Heart right ventricle (tissue), 16 donors: ENCODE data around the gene RPRD1A. TPM values are rescaled to one million over a fixed set of nuclear protein-coding genes. Genes with fewer than 3 reads are reported as not detected.

Source experiments
- ATAC-seq, 8 donors: fragments of 200-7000 bp; cut with Tn5 transposase; one replicate each; pipeline ENCODE4 v1.9.1; 2020; ENCODE audit warnings: mild to moderate bottlenecking in 8 of 8, moderate library complexity in 8 of 8, moderate number of reproducible peaks in 1 of 8
- DNase-seq, 2 donors: peaks; one replicate each; pipeline ENCODE4 v3.0.0-alpha.2; 2020
- H3K27ac ChIP-seq, 10 donors: fragments of 200-600 bp; sonication (generic) in 2 of 10; one replicate each; pipeline versions ENCODE4 v1.5.0 to v1.8.0; 2020 to 2022; ENCODE audit warnings: mild to moderate bottlenecking in 3 of 10
- H3K27me3 ChIP-seq, 7 donors: fragments of 200-600 bp; one replicate each; pipeline ENCODE4 v1.8.0; 2021 to 2022; ENCODE audit warnings: mild to moderate bottlenecking in 2 of 7
- H3K36me3 ChIP-seq, 9 donors: fragments of 200-600 bp; sonication (generic) in 1 of 9; one replicate each; pipeline versions ENCODE4 v1.5.0 to v1.8.0; 2020 to 2022; ENCODE audit warnings: mild to moderate bottlenecking in 2 of 9
- H3K4me1 ChIP-seq, 9 donors: fragments of 200-600 bp; sonication (generic) in 1 of 9; one replicate each; pipeline versions ENCODE4 v1.5.0 to v1.8.0; 2020 to 2022; ENCODE audit warnings: mild to moderate bottlenecking in 4 of 9
- H3K4me3 ChIP-seq, 10 donors: fragments of 200-600 bp; sonication (generic) in 2 of 10; one replicate each; pipeline versions ENCODE4 v1.5.0 to v1.8.0; 2020 to 2022; ENCODE audit warnings: mild to moderate bottlenecking in 7 of 10, moderate library complexity in 2 of 10
- H3K9me3 ChIP-seq, 11 donors: fragments of 200-600 bp in 10 of 11; sonication (generic) in 2 of 11; one replicate each; pipeline versions ENCODE4 v1.5.0 to v1.8.0; 2013 to 2022; ENCODE audit warnings: mild to moderate bottlenecking in 2 of 11, control low read depth in 1 of 11, moderate library complexity in 1 of 11
- CTCF ChIP-seq, 9 donors: fragments of 200-600 bp; sonication (generic) in 2 of 9; IDR thresholded peaks; one replicate each; pipeline versions ENCODE4 v1.5.0 to v1.8.0; 2021 to 2022; ENCODE audit warnings: antibody characterized with exemption in 9 of 9, mild to moderate bottlenecking in 5 of 9, moderate library complexity in 1 of 9
- WGBS, 2 donors: extraction: QIAGEN DNeasy Blood & Tissue Kit; methylation state at CpG; one replicate each; pipeline ENCODE4 v1.1.7; 2013; ENCODE audit warnings: inconsistent platforms in 1 of 2; 5-methylcytosine and 5-hydroxymethylcytosine counted together
- intact Hi-C, 10 donors: fragments of 100-400 bp; cut with DNase I; formaldehyde crosslinking; loops; one replicate each; pipeline versions ENCODE4 v1.11.1 to v1.14.2; 2022
- polyA plus RNA-seq, 2 donors: library from polyadenylated mRNA; stranded (reverse); fragments of 200-250 nt; gene quantifications; one replicate each; pipeline ENCODE4 v1.2.3, GENCODE V29; 2013
- total RNA-seq, 10 donors: library from RNA; stranded (reverse); fragmentation: NEBNext Ultra II Directional in 3 of 10; extraction: Animal tissue kit (Norgen Biotek cat#: 25700) in 3 of 10; gene quantifications; one replicate each; pipeline versions ENCODE4 v1.2.1 to v1.2.4, GENCODE V29; 2021 to 2023
- donor health status: Arrhythmogenic right ventricular cardiomyopathy.
- donor health status: ischemic (EF 13 %, LVEDD 7.1; RV severe dilation, severe dysfunction).
- donor health status: healthy with polysubstance abuse.
- donor health status: DM: no; HTN: yes; CAD: no.
- donor health status: DM: no; HTN: no; CAD: no.
- donor health status: ischemic (EF 25% LVEDD 6.9; RV normal size, moderate dysfunction).
- donor health status: ischemic (EF 25% LVEDD 5.7; RV mildly dilated, moderate dysfunction).
- donor health status: healthy.
- donor health status: DM: yes; HTN: yes; CAD: no.
- donor health status: Ischemic cardiomyopathy.
- donor health status: ischemic (EF 35%, LVEDD 5.7; RV mildly dilated, moderate dysfunction).
- donor health status: nonischemic (EF 11% LVEDD 7.7; RV severe dilation, severe dysfunction).
- donor health status: DM: yes; HTN: yes; CAD: no.
- donor health status: PGD.
- donor health status: ischemic (EF 29% LVEDD 5.4; RV normal size, mild dysfunction).
- donor health status: nonischemic (EF 23%, LVEDD 6.1; RV moderate dilation, normal function).

The RPRD1A gene
- total and polyA plus RNA-seq, 12 donors, result 21.4 to 51.3 (median 47.2) TPM

- H3K4me1 ChIP-seq, result peaks cover 0 to 4% (median 0%) of the 10 kb centered on the region in 9 donors
- H3K4me3 ChIP-seq, result no peak overlapping the region
- DNase-seq (no peak), ATAC-seq (no peak)
- no peaks in the 10 kb centered on the region for H3K9me3 ChIP-seq
- 70 to 74% methylated on average over 1 of the region's 1 CpG for WGBS, 2 donors
- no peak overlapping the region for H3K27ac ChIP-seq
- H3K36me3 ChIP-seq, result no peaks in the 10 kb centered on the region
- peak in 3 of 9 donors; percentile 8 to 29 (median 24) for TF ChIP-seq CTCF (IDR thresholded peaks at IDR 0.05)
- intact Hi-C loops, result no loop called here
- no peaks in the 10 kb centered on the region for H3K27me3 ChIP-seq
Measured at GRCh38 chr18:35998967-35999366, 68.4 kb downstream of the RPRD1A start.

- peaks cover 0 to 52% (median 8%) of the 10 kb centered on the region in 9 donors for H3K36me3 ChIP-seq
- ATAC-seq (peak in 2 of 8 donors; percentile 65 to 75), DNase-seq (peak in 1 of 2 donors; percentile 7)
- 90 to 96% methylated on average over 6 of the region's 6 CpGs for WGBS, 2 donors
- no peak overlapping the region for H3K4me3 ChIP-seq
- intact Hi-C loops, result no loop called here
- H3K4me1 ChIP-seq, result no peaks in the 10 kb centered on the region
- no peak overlapping the region for H3K27ac ChIP-seq
- no peaks in the 10 kb centered on the region for H3K27me3 ChIP-seq
- TF ChIP-seq CTCF (IDR thresholded peaks at IDR 0.05), result no peak
- H3K9me3 ChIP-seq, result no peaks in the 10 kb centered on the region
Measured at GRCh38 chr18:35993013-35993412, 74.3 kb downstream of the RPRD1A start.

- no peak for DNase-seq
- Histone ChIP-seq H3K9me3 (no peaks in the 10 kb centered on the region), H3K36me3 (peaks cover 0 to 59% (median 8%) of the 10 kb centered on the region in 9 donors), H3K4me1 (no peaks in the 10 kb centered on the region), H3K27ac (no peak overlapping the region), H3K4me3 (no peak overlapping the region), H3K27me3 (no peaks in the 10 kb centered on the region)
- no peak for TF ChIP-seq CTCF (IDR thresholded peaks at IDR 0.05)
- intact Hi-C loops, result no loop called here
- no peak for ATAC-seq
Measured at GRCh38 chr18:35991696-35992095, 75.7 kb downstream of the RPRD1A start.

- Histone ChIP-seq H3K27me3 (no peaks in the 10 kb centered on the region), H3K9me3 (no peaks in the 10 kb centered on the region), H3K36me3 (peaks cover 0 to 61% (median 16%) of the 10 kb centered on the region in 9 donors), H3K4me1 (no peaks in the 10 kb centered on the region), H3K27ac (no peak overlapping the region), H3K4me3 (no peak overlapping the region)
- no peak for TF ChIP-seq CTCF (IDR thresholded peaks at IDR 0.05)
- WGBS, 2 donors, result 94% methylated on average over 5 of the region's 5 CpGs
- no peak for ATAC-seq
- no peak for DNase-seq
- intact Hi-C loops, result no loop called here
Measured at GRCh38 chr18:35983818-35984217, 83.5 kb downstream of the RPRD1A start.
